GM19452 (cell line): Measurements from ENCODE around the gene TFDP2.
"Not testable (repeated sequence)": the region's sequence is repeated elsewhere in the genome, so short reads cannot be mapped to it uniquely, and the experiment has no call there.

ENCODE experiments used
- ATAC-seq: cut with Tn5 transposase; IDR thresholded peaks from one replicate; pipeline ENCODE4 v1.9.1; 2021; ENCODE audit not compliant: unreplicated experiment

Gene TFDP2

GRCh38 chr3:142127941-142128658 is 21.2 kb downstream of the TFDP2 start:
- no peak for ATAC-seq

- ATAC-seq, result no peak
These were observed 25.1 kb downstream of the TFDP2 start for GRCh38 chr3:142124243-142124642.

- no peak for ATAC-seq
These were observed 28.6 kb downstream of the TFDP2 start for GRCh38 chr3:142120707-142121106.

- ATAC-seq, result no peak
These were observed 30.4 kb downstream of the TFDP2 start for GRCh38 chr3:142118911-142119310.

- ATAC-seq, result no peak
These were observed 32.1 kb downstream of the TFDP2 start for GRCh38 chr3:142117056-142117851.

GRCh38 chr3:142115867-142116668 is 33.3 kb downstream of the TFDP2 start:
- no peak for ATAC-seq

GRCh38 chr3:142112601-142113000 is 36.7 kb downstream of the TFDP2 start:
- ATAC-seq, result no peak

- ATAC-seq, result no peak
These were observed 42.8 kb downstream of the TFDP2 start for GRCh38 chr3:142106548-142106947.

- ATAC-seq, result no peak
These were observed 43.4 kb downstream of the TFDP2 start for GRCh38 chr3:142105991-142106390.

GRCh38 chr3:142104763-142105162 is 44.6 kb downstream of the TFDP2 start:
- no peak for ATAC-seq

GRCh38 chr3:142098964-142099363 is 50.4 kb downstream of the TFDP2 start:
- ATAC-seq, result no peak

GRCh38 chr3:142097099-142097843 is 52.1 kb downstream of the TFDP2 start:
- no peak for ATAC-seq

GRCh38 chr3:142095841-142096240 is 53.5 kb downstream of the TFDP2 start:
- no peak for ATAC-seq

- ATAC-seq, result not testable (repeated sequence)
These were observed 60.4 kb downstream of the TFDP2 start for GRCh38 chr3:142088925-142089324.

- no peak for ATAC-seq
These were observed 60.8 kb downstream of the TFDP2 start for GRCh38 chr3:142088522-142088921.

GRCh38 chr3:142087676-142088075 is 61.7 kb downstream of the TFDP2 start:
- no peak for ATAC-seq

- ATAC-seq, result no peak
These were observed 62.7 kb downstream of the TFDP2 start for GRCh38 chr3:142086581-142087090.

- ATAC-seq, result no peak
These were observed 68.2 kb downstream of the TFDP2 start for GRCh38 chr3:142081178-142081577.

GRCh38 chr3:142077859-142078500 is 71.4 kb downstream of the TFDP2 start:
- no peak for ATAC-seq
